Measurements from ENCODE around the gene ZMYND12.
A peak's percentile ranks its signal among the peaks of the same experiment; 100 is the strongest.
"Not testable (repeated sequence)": the region's sequence is repeated elsewhere in the genome, so short reads cannot be mapped to it uniquely, and the experiment has no call there.

ZMYND12 gene, protein sequence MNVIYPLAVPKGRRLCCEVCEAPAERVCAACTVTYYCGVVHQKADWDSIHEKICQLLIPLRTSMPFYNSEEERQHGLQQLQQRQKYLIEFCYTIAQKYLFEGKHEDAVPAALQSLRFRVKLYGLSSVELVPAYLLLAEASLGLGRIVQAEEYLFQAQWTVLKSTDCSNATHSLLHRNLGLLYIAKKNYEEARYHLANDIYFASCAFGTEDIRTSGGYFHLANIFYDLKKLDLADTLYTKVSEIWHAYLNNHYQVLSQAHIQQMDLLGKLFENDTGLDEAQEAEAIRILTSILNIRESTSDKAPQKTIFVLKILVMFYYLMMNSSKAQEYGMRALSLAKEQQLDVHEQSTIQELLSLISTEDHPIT

DNA sequence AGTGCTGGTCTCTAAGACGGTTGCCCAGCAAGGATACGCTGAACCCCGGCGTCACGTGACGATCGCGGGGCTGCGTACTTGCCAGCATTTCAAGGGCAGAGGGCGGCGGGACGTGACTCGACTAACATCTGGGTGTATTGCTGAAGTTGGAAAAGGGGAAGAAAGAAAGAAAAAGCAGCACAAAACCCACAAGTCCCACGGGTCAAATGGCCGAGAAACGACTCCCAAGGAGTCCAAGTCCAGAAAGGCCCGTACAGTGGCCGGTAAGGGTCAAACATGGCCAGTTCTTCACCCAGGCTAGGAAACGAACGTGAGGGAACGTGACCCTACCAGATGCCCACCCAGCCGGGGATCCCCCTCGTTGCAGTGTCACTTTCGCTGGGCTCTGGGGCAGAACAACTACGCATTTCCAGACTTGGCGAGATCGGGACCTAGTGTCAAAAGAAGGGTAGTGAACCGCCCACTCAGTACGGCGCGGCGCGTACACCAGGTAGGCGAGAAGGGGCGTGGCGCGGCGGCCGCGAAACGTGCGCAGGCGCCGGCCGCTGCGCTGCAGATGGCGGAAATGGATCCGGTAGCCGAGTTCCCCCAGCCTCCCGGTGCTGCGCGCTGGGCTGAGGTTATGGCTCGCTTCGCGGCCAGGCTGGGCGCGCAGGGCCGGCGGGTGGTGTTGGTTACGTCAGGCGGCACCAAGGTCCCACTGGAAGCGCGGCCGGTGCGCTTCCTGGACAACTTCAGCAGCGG, at the start of gene ZMYND12, which contains the start of gene PPCS:
Gene ZMYND12 (minus strand): TSS at position 13 of the 744 bp plus-strand sequence. CDS start 25 bp downstream, outside the sequence.
Gene PPCS (plus strand): TSS at position 534 of the 744 bp plus-strand sequence. CDS start 23 bp downstream, at position 557.
- peak; percentile 90 for DNase-seq (ENCODE audit: low spot score)

- no peak for DNase-seq (ENCODE audit: low spot score)
Measured at GRCh38 chr1:42504535-42505128, 48.8 kb upstream of the ZMYND12 start.

DNA sequence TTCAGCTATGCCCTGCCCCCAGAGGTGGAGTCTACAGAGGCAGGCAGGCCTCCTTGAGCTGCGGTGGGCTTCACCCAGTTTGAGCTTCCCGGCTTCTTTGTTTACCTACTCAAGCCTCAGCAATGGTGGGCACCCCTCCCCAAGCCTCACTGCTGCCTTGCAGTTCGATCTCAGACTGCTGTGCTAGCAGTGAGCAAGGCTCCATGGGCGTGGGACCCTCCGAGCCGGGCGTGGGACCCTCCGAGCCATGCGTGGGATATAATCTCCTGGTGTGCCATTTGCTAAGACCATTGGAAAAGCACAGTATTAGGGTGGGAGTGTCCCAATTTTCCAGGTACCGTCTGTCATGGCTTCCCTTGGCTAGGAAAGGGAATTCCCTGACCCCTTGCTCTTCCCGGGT, 46.2 kb upstream of the ZMYND12 start:
- not testable (repeated sequence) for DNase-seq (ENCODE audit: low spot score)

DNA sequence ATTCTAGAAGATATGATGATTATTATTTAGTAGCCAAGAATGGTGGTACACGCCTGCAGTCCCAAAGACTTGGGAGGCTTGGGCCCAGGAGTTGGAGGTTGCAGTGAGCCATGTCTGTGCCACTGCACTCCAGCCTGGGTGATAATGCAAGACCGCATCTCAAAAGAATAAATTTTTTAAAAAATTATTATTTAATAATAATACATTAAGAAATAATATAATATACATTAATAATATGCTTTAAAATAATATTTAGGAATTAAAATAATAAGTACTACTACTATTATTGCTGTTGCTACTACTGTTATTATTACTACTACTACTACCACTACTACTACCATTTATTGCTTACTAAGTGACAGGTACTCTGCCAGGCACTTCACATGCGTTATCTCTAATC, 34.4 kb upstream of the ZMYND12 start:
- no peak for DNase-seq (ENCODE audit: low spot score)

DNA sequence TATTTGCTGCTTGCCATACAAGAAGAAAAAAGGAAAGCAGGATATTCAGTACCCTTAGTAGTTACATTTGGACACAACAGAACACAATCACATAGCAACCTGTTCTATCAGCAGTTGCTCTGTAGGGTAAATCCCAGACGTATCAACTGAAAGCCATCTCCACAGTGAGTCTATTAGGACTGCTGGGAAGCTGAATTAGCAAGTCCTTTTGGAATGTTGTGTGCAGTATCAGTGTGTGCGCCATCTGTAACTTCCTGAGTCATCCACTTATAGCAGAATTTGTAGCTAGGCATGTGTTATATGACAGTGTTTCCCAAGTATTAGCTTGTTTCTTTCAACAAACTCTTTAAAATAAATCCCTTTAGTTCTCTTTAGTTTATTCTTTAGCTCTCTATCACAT, 28.6 kb upstream of the ZMYND12 start:
- no peak for DNase-seq (ENCODE audit: low spot score)

DNA sequence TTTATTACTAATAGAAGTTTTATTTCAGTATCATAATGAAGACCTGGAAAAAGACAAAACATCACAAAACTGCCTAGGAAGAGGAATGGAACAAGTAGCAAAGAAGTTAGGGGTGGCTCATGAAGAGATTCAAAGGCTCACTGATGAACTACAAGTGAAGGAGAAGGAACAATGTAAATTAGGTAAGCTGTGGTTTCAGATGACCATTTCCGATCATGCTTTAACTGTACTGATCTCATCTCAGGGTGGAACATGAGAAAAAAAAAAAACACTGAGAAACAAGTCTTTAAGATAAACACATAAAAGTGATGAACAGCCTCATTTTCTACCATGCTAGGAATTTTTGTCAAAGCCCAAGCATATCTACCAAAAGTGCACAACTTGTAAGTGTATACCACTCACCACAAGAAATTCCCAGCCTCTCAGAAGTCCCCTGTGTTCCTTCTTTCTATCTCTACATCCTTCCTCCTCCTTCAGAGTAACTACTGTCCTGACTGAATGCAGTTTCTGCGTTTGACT, 26.9 kb upstream of the ZMYND12 start:
- no peak for DNase-seq (ENCODE audit: low spot score)

DNA sequence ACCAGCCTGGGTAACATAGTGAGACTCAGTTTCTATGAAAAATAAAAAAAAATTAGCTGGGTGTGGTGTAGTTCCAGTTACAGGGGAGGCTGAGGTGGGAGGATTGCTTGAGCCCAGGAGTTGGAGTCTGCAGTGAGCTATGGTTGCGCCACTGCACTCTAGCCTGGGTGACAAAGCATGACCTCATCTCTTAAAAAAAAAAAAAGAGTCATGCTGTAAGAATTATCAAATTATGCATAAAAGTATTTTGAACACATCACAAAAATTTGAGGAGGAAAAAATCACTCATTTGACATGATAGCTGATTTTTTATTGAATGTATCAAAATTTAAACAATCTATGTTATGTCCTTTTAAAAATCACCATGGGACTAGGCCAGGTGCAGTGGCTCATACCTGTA, 25.1 kb upstream of the ZMYND12 start:
- no peak for DNase-seq (ENCODE audit: low spot score)

DNA sequence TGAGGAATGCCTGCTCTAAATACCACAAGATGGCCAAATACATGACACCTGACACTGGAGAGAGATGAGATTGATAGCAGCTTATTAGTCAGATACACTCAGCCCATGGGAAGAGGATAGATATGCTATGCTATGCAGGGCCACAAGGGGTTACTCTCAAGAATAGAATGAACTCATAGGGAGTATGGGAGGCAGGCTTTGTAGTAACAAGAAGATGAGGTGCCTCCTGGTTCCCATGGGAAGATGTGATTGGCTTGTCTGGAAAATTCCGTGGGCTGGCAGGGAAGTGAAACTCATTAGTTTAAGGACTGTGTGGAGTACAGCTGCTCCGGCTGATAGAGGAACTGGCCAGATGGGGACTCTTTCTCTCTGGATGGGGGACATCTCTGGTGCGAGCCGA, 23.8 kb upstream of the ZMYND12 start:
- DNase-seq (ENCODE audit: low spot score), result no peak

DNA sequence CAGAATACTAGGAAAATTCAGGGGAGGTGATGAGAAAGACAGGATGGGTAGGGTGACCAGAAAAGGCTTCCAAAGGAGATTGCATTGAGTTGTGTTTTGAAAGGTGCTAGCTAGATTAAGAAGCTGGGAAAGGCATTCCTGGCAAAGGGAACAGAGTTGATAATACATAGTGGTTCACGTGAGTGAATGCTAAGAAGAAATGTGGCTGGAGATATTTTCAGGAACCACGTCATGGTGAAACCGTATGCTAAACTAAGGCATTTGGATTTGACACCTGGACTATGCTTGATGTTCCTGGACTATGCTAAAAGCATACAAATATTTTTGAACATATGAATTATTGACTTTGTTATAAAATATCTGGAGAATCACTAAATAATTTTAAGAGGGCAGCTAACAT, 22.0 kb upstream of the ZMYND12 start:
- DNase-seq (ENCODE audit: low spot score), result no peak

GRCh38 chr1:42477354-42477753, 21.5 kb upstream of the ZMYND12 start:
- DNase-seq (ENCODE audit: low spot score), result not testable (repeated sequence)

- no peak for DNase-seq (ENCODE audit: low spot score)
Measured at GRCh38 chr1:42476605-42477004, 20.8 kb upstream of the ZMYND12 start.

- no peak for DNase-seq (ENCODE audit: low spot score)
Measured at GRCh38 chr1:42469727-42470126, 13.9 kb upstream of the ZMYND12 start.

DNA sequence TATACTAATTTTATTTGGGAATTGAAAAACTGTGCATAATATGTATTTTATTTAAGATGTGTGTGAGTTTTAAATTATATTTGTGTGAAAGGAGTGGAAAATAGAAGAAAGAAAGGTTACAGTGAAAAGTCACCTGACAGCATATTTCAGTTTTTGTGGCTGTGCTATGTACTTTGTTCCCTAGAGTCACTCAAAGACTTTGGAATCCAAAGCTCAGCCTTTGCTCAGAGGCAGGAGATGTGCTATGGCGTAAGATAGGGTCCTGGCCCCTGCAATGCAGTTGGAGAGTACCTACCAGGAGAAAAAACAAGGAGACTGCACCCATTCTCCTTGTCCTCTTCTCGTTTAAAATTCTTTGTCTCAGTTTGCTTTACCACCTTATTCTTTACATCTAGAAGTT, 10.2 kb upstream of the ZMYND12 start:
- no peak for DNase-seq (ENCODE audit: low spot score)

- no peak for DNase-seq (ENCODE audit: low spot score)
Measured at GRCh38 chr1:42463921-42464320, 8.1 kb upstream of the ZMYND12 start.

DNA sequence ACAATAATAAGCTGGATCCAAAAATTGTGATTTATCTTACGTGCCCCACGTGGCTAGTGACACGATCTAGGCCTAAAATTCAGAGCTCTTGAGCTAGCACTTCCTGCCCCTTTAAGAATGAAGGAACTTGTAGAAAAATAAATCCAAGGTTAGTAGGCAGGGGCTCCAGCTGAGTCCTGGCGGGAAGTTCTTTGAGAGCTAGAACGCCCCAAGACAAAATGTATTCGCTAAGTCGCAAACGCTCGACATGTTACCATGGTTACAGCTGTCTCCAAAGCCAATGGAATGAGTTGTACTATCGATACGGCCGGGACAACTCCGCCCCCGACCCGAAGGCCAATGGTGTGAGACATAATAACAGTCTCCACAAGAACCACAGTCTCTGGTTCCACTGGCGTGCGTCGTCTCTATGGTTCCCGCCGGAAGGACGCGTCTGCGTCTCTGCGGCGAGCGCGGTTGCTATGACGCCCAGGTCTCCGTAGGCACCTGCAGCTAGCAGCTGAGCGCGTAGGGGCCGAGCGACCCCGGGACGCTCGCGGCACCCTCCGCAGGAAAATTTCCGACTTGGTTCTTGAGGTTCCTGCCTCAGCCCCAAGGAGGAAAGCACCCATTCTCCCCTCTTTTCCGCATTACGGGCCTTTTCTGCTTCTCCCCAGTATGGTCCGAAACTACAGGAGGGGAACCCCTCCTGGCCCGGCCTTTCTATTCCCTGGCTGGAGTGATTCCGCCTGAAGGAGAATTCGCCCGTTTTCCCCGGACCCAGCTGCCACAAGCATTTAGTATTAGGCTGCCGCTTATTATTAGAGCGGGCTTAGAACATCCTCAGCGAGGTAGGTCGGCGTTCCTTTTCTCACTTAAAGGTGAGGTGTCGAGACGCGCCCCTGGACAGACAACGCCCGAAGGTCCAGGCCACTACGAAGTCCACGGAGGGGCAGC, 7.3 kb upstream of the ZMYND12 start, which contains the start of gene CCDC30:
Gene CCDC30 (plus strand): TSS at position 459 of the 936 bp plus-strand sequence. CDS start 17,266 bp downstream, outside the sequence.
- DNase-seq (ENCODE audit: low spot score), result peak; percentile 97

GRCh38 chr1:42461196-42461595, 5.4 kb upstream of the ZMYND12 start:
- DNase-seq (ENCODE audit: low spot score), result no peak

DNA sequence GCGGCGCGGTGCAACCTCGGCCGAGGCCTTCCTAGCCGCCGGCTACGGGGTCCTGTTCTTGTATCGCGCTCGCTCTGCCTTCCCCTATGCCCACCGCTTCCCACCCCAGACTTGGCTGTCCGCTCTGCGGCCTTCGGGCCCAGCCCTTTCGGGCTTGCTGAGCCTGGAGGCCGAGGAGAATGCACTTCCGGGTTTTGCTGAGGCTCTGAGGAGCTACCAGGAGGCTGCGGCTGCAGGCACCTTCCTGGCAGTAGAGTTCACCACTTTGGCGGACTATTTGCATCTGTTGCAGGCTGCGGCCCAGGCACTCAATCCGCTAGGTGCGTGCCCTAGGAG, 900 bp upstream of the ZMYND12 start:
- peak; percentile 58 for DNase-seq (ENCODE audit: low spot score)

DNA sequence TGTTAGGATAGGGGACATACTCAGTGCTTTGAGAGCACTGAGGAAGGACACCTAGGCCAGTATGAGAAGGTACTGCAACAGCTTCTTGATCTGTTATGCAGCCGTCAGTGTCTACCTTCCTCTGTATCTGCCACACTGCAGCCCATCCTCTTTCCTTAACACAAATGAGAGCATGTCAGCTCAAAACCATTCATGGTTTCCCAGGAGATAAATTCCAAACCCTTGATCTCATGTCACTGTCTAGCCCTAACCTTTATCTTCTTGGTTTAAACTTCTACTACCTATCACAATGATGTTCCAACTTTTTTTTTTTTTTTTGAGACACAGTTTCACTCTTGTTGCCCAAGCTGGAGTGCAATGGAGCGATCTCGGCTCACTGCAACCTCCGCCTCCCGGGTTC, 1.4 kb downstream of the ZMYND12 start:
- no peak for DNase-seq (ENCODE audit: low spot score)

- no peak for DNase-seq (ENCODE audit: low spot score)
Measured at GRCh38 chr1:42453386-42453785, 2.4 kb downstream of the ZMYND12 start.

DNA sequence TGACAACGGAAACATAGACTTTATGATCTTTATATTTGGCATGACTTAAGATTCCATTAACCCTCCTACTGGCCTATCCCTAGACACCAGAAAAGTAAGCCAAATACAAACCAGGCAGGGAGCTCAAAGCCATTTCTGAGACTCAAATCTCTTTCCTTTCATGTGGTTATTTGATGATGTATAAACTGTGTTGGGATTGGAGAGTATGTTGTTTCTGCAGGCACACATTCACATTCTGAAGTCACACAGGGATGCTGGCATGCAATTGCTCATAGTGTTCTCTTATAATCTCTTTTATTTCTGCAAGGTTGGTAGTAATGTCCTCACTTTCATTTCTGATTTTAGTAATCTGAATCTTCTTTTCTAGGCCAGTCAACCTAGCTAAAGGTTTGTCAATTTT, 5.8 kb downstream of the ZMYND12 start:
- DNase-seq (ENCODE audit: low spot score), result no peak

DNA sequence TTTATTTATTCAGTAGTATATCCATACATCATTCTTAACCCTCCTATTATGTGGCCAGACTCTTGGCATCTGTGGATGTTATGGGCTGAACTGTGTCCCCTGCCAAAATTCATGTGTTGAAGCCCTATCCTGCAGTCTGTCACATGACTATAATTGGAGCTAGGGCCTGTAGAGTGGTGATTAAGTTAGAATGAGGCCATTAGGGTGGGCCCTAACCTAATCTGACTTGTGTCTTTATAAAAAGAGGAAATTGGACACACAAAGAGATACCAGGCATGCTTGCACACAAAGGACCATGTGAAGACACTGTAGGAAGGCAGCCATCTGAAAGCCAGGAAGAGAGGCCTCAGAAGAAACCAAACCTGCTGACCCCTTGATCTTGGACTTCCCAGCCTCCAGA, 6.6 kb downstream of the ZMYND12 start:
- DNase-seq (ENCODE audit: low spot score), result no peak

GRCh38 chr1:42442662-42443061, 13.2 kb downstream of the ZMYND12 start:
- DNase-seq (ENCODE audit: low spot score), result no peak
